ENCODE measurements around the gene SCN1B. TPM values are rescaled to one million over a fixed set of nuclear protein-coding genes. Genes with fewer than 3 reads are reported as not detected.
A peak's percentile ranks its signal among the peaks of the same experiment; 100 is the strongest.
"Not testable (repeated sequence)": the region's sequence is repeated elsewhere in the genome, so short reads cannot be mapped to it uniquely, and the experiment has no call there.

SCN1B gene
- total and polyA plus RNA-seq, 8 donors: 2.9 to 15.1 (median 5.7) TPM

GRCh38 chr19:35011091-35011689, 19.1 kb upstream of the SCN1B start:
- intact Hi-C loops (cut with DNase I): loop anchor here in 2 of 3 donors (5.0 to 10.0 kb wide), 2 partner anchors 39 to 46 kb away; partner anchors contain the start of gene ZNF792 (in 1 of the 2)
- Histone ChIP-seq H3K27ac (no peak overlapping the region), H3K27me3 (no peaks in the 10 kb centered on the region), H3K4me1 (peaks cover 5 to 23% (median 10%) of the 10 kb centered on the region in 3 donors), H3K4me3 (no peak overlapping the region), H3K9me3 (no peaks in the 10 kb centered on the region), H3K36me3 (peaks cover 5 to 28% (median 19%) of the 10 kb centered on the region in 3 donors)
- no peak for TF ChIP-seq CTCF (IDR thresholded peaks at IDR 0.05)
- DNase-seq (peak in 1 of 6 donors; percentile 58), ATAC-seq (no peak), FAIRE-seq (no peak)
- WGBS, 2 donors: 86 to 91% methylated on average over 13 of the region's 13 CpGs

- peak overlapping the region in 1 of 4 donors; percentile 15 for H3K27ac ChIP-seq
- H3K4me3 ChIP-seq: no peak overlapping the region
- 82 to 86% methylated on average over 18 of the region's 18 CpGs for WGBS, 2 donors
- H3K9me3 ChIP-seq: no peaks in the 10 kb centered on the region
- TF ChIP-seq CTCF (IDR thresholded peaks at IDR 0.05): no peak
- H3K4me1 ChIP-seq: peaks cover 0 to 18% (median 5%) of the 10 kb centered on the region in 3 donors
- FAIRE-seq (no peak), ATAC-seq (peak; percentile 25 to 36 (median 25)), DNase-seq (no peak)
- peaks cover 5 to 29% (median 19%) of the 10 kb centered on the region in 3 donors for H3K36me3 ChIP-seq
- intact Hi-C loops (cut with DNase I): loop anchor here in 2 of 3 donors (5.0 to 10.0 kb wide), 2 partner anchors 40 to 47 kb away; partner anchors contain the start of gene ZNF792 (in 1 of the 2)
- no peaks in the 10 kb centered on the region for H3K27me3 ChIP-seq
Observed at GRCh38 chr19:35011737-35012682, 18.3 kb upstream of the SCN1B start.

GRCh38 chr19:35013041-35013819, 17.0 kb upstream of the SCN1B start:
- intact Hi-C loops (cut with DNase I): loop anchor here in 2 of 3 donors (5.0 to 10.0 kb wide), 2 partner anchors 41 to 48 kb away; partner anchors contain the start of gene ZNF792 (in 1 of the 2)
- Histone ChIP-seq H3K9me3 (no peaks in the 10 kb centered on the region), H3K36me3 (peaks cover 5 to 29% (median 19%) of the 10 kb centered on the region in 3 donors), H3K4me3 (no peak overlapping the region), H3K4me1 (peaks cover 0 to 10% (median 4%) of the 10 kb centered on the region in 3 donors), H3K27ac (no peak overlapping the region), H3K27me3 (no peaks in the 10 kb centered on the region)
- FAIRE-seq (no peak), DNase-seq (peak; percentile 61 to 90 (median 78)), ATAC-seq (peak; percentile 67 to 90 (median 85))
- peak; percentile 86 to 95 (median 94) for TF ChIP-seq CTCF (IDR thresholded peaks at IDR 0.05)
- 53 to 54% methylated on average over 32 of the region's 32 CpGs for WGBS, 2 donors

- H3K27me3 ChIP-seq: no peaks in the 10 kb centered on the region
- no peaks in the 10 kb centered on the region for H3K9me3 ChIP-seq
- 88 to 93% methylated on average over 23 of the region's 23 CpGs for WGBS, 2 donors
- FAIRE-seq (no peak), ATAC-seq (no peak), DNase-seq (peak in 1 of 6 donors; percentile 14)
- H3K36me3 ChIP-seq: peaks cover 5 to 32% (median 23%) of the 10 kb centered on the region in 3 donors
- H3K4me1 ChIP-seq: peaks cover 0 to 10% (median 4%) of the 10 kb centered on the region in 3 donors
- no peak for TF ChIP-seq CTCF (IDR thresholded peaks at IDR 0.05)
- H3K27ac ChIP-seq: no peak overlapping the region
- intact Hi-C loops (cut with DNase I): loop anchor here (2.0 to 10.0 kb wide), 3 partner anchors 42 to 49 kb away; partner anchors contain the start of gene ZNF792 (in 1 of the 3)
- H3K4me3 ChIP-seq: no peak overlapping the region
Observed at GRCh38 chr19:35013820-35014754, 16.2 kb upstream of the SCN1B start.

GRCh38 chr19:35014774-35015173, 15.5 kb upstream of the SCN1B start:
- FAIRE-seq: not testable (repeated sequence)

More at GRCh38 chr19:35014774-35015173, 15.5 kb upstream of the SCN1B start:
- peaks cover 5 to 32% (median 24%) of the 10 kb centered on the region in 3 donors for H3K36me3 ChIP-seq
- H3K9me3 ChIP-seq, DNase-seq, H3K27me3 ChIP-seq, H3K27ac ChIP-seq, H3K4me1 ChIP-seq, H3K4me3 ChIP-seq, ATAC-seq: not testable (repeated sequence)
- 91 to 93% methylated on average over 4 of the region's 4 CpGs for WGBS, 2 donors
- intact Hi-C loops (cut with DNase I): loop anchor here (2.0 to 10.0 kb wide), 3 partner anchors 42 to 50 kb away; partner anchors contain the start of gene ZNF792 (in 1 of the 3)
